ENCODE results near the gene PIBF1.

- no peak for TF ChIP-seq EZH2 (IDR thresholded peaks at IDR 0.05; ENCODE audit: borderline replicate concordance, low read depth, low read length, severe bottlenecking)
- TF ChIP-seq, protein P1, sequence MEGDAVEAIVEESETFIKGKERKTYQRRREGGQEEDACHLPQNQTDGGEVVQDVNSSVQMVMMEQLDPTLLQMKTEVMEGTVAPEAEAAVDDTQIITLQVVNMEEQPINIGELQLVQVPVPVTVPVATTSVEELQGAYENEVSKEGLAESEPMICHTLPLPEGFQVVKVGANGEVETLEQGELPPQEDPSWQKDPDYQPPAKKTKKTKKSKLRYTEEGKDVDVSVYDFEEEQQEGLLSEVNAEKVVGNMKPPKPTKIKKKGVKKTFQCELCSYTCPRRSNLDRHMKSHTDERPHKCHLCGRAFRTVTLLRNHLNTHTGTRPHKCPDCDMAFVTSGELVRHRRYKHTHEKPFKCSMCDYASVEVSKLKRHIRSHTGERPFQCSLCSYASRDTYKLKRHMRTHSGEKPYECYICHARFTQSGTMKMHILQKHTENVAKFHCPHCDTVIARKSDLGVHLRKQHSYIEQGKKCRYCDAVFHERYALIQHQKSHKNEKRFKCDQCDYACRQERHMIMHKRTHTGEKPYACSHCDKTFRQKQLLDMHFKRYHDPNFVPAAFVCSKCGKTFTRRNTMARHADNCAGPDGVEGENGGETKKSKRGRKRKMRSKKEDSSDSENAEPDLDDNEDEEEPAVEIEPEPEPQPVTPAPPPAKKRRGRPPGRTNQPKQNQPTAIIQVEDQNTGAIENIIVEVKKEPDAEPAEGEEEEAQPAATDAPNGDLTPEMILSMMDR (IDR thresholded peaks at IDR 0.05; ENCODE audit: borderline replicate concordance, extremely low read depth, low read length, poor library complexity, severe bottlenecking), result no peak
Observed at GRCh38 chr13:72970301-72970880, 188.5 kb downstream of the PIBF1 start.

Measured in DND-41 (cell line).